ENCODE measurements around the gene TAP1. TPM values are rescaled to one million over a fixed set of nuclear protein-coding genes. Genes with fewer than 3 reads are reported as not detected.
A peak's percentile ranks its signal among the peaks of the same experiment; 100 is the strongest.

The TAP1 gene
- total and polyA plus RNA-seq, 2 donors = 107 to 155 TPM

DNA sequence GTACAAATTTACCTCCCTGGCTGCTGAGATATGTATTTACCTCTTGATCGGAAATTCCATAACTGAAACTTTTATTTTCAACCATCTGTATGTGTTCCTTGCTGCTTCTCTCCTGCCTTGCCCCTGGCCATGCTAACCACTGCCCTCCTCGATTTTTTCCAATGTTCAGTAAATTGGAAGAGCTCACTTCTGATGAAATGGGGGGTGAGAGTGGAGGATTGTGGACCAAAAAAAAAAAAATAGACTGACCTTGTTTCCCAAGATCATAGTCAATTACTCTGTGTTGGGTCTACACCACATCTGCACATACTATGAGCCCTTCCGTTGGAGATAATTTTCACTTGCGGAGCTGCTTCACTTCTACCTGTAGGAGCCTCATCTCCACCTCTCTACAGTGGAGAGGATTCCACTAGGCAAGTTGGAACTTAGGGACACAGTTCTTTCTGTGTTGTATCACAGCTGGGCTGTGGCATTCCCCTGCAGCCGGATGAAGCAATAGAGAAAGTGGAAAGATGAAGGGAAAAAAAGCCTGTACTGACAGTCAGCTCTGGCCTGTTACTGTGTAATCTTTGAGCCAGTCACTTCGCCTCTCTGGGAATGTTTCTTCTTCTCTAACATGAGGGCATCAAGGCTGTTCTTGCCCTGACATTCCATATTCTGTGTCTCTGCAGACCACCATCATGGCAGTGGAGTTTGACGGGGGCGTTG, 2.1 kb upstream of the TAP1 start:
- no peak for DNase-seq (ENCODE audit: low read depth in 6 of 9, low spot score in 9 of 9)
- Histone ChIP-seq H3K4me3 (ENCODE audit: low read length in 2 of 2) (no peak overlapping the region), H3K27ac (ENCODE audit: low read depth in 1 of 2, low read length in 1 of 2) (peak overlapping the region in 1 of 2 donors; percentile 95), H3K9me3 (ENCODE audit: control insufficient read depth in 2 of 2, insufficient read depth in 1 of 2, low read length in 1 of 2) (no peaks in the 10 kb centered on the region), H3K36me3 (ENCODE audit: control insufficient read depth in 2 of 2, insufficient read depth in 2 of 2, low read length in 1 of 2) (peaks cover 28 to 60% of the 10 kb centered on the region in 2 donors), H3K4me1 (ENCODE audit: control insufficient read depth in 2 of 2, insufficient read depth in 2 of 2, low read length in 2 of 2) (peaks cover 16 to 44% of the 10 kb centered on the region in 2 donors), H3K27me3 (ENCODE audit: control insufficient read depth in 2 of 2, insufficient read depth in 1 of 2, low read length in 1 of 2) (peaks cover 0 to 2% of the 10 kb centered on the region in 2 donors)
- WGBS = 92% methylated on average over 8 of the region's 8 CpGs

DNA sequence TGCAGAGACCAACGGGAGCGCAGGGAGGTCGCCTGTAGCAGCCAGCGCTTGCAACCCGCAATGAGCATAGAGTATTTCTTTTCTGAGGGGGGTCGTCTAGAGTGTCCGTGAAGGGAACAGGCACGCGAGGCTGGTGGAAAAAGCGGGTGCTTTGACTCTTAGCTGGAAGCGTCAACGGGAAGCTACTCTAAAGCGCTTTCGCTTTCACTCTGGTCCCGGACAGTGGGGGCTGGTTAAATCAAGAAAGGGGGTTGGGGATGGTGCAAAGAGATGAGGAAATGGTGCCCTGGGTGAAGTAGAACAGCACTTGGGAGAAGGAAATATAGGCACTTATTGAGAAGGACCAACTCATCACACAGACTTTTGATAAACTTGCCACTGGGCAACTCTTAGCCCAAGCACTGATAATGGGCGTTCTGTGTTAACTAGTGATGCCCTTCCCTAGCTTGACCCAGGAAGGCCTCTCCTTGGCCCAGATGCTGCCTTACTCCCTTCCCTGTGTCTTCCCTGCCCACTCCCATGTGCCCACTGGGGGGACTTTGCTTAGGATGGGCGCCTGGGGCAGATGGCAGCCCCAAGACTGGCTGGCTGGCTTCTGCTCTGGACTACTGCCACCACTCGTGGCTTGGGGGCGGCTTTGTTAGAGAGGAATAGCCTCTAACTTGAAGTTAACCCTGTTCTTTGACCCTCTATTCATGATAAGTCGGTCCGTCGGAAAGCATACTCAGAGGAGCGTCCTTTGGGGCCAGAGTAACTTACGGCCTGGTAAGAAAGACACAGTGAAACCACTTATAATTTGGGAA, 1.1 kb upstream of the TAP1 start:
- peak in 6 of 9 donors; percentile 52 to 87 (median 70) for DNase-seq (ENCODE audit: low read depth in 6 of 9, low spot score in 9 of 9)
- H3K27ac ChIP-seq (ENCODE audit: low read depth in 1 of 2, low read length in 1 of 2) = peak overlapping the region; percentile 95 to 96
- peaks cover 0 to 2% of the 10 kb centered on the region in 2 donors for H3K27me3 ChIP-seq (ENCODE audit: control insufficient read depth in 2 of 2, insufficient read depth in 1 of 2, low read length in 1 of 2)
- peak overlapping the region; percentile 83 to 100 for H3K4me3 ChIP-seq (ENCODE audit: low read length in 2 of 2)
- 15% methylated on average over 24 of the region's 24 CpGs for WGBS
- peaks cover 33 to 61% of the 10 kb centered on the region in 2 donors for H3K36me3 ChIP-seq (ENCODE audit: control insufficient read depth in 2 of 2, insufficient read depth in 2 of 2, low read length in 1 of 2)
- H3K9me3 ChIP-seq (ENCODE audit: control insufficient read depth in 2 of 2, insufficient read depth in 1 of 2, low read length in 1 of 2) = no peaks in the 10 kb centered on the region
- peaks cover 16 to 44% of the 10 kb centered on the region in 2 donors for H3K4me1 ChIP-seq (ENCODE audit: control insufficient read depth in 2 of 2, insufficient read depth in 2 of 2, low read length in 2 of 2)

DNA sequence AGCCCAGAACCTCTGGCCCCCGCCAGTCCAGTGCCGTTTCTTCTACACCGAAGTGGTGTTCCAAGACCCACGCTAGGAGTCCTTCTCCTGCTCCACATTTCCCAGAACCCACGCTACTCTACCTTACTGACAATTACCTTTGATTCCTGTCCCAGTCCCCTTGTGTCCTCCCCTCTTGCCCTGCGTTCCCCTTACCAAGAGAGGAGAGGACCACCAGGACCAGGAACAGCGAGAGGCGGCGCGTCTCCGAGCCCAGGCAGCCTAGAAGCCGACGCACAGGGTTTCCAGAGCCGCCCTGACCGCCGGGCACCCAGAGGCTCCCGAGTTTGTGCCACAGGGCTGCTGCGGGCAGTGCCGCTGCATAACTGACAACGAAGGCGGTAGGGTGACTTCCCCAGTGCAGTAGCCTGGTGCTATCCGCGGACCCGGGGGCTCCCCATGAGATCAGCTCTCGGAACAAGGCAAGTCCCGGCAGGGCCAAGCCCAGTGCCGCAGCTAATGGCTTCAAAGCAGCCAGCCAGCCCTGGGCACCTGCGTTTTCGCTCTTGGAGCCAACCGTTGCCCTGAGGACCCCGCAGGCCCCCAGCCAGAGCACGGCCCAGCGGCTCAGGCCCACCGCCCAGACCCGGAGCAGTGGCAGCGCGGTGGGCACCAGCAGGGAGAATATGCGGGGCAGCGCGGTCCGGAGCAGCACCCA, 512 bp downstream of the TAP1 start:
- Histone ChIP-seq H3K36me3 (ENCODE audit: control insufficient read depth in 2 of 2, insufficient read depth in 2 of 2, low read length in 1 of 2) (peaks cover 30 to 58% of the 10 kb centered on the region in 2 donors), H3K4me1 (ENCODE audit: control insufficient read depth in 2 of 2, insufficient read depth in 2 of 2, low read length in 2 of 2) (peaks cover 16 to 44% of the 10 kb centered on the region in 2 donors)

DNA sequence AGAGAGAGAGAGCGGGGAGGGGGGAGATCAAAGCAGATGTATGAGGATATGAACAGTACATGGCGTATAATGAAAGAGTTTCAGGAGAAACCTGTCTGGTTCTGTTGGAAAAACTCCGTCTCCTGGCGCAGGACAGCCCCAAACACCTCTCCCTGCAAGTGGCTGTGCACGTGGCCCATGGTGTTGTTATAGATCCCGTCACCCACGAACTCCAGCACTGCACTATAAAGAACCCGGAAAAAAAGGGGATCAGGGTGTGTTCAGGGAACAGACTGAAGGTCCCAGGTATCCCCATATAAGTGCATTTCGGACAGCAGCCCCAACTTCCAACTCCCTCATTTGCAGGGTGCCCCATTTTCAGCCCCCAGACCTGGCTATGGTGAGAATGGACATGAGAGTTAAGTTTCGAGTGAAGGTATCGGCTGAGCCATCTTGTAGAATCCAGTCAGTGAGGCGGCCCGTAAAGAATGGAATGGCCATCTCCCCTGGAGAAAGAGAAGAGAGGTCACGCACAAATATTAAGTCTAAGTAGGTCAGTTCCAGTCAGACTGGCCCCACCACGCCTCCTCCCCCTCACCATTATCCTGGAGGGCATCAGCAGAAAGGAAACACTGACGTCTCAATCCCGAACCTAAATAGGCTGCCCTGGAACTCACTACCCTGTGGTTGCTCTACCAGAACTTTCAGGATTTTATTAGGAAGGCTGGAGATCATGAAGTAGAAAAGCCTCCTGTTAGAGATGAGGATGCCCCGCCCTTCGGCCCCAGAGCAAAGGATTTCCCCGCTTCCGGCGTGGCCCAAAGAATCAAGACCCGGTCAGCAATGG, 1.3 kb downstream of the TAP1 start:
- 58% methylated on average over 23 of the region's 23 CpGs for WGBS
- peak overlapping the region; percentile 83 to 100 for H3K4me3 ChIP-seq (ENCODE audit: low read length in 2 of 2)
- H3K9me3 ChIP-seq (ENCODE audit: control insufficient read depth in 2 of 2, insufficient read depth in 1 of 2, low read length in 1 of 2) = no peaks in the 10 kb centered on the region
- peaks cover 0 to 2% of the 10 kb centered on the region in 2 donors for H3K27me3 ChIP-seq (ENCODE audit: control insufficient read depth in 2 of 2, insufficient read depth in 1 of 2, low read length in 1 of 2)
- DNase-seq (ENCODE audit: low read depth in 6 of 9, low spot score in 9 of 9) = no peak
- peaks cover 31 to 58% of the 10 kb centered on the region in 2 donors for H3K36me3 ChIP-seq (ENCODE audit: control insufficient read depth in 2 of 2, insufficient read depth in 2 of 2, low read length in 1 of 2)
- H3K4me1 ChIP-seq (ENCODE audit: control insufficient read depth in 2 of 2, insufficient read depth in 2 of 2, low read length in 2 of 2) = peaks cover 18 to 44% of the 10 kb centered on the region in 2 donors
- peak overlapping the region; percentile 95 to 96 for H3K27ac ChIP-seq (ENCODE audit: low read depth in 1 of 2, low read length in 1 of 2)

More for the DNA sequence above, 512 bp downstream of the TAP1 start:
- under 1% methylated on average over 41 of the region's 41 CpGs for WGBS
- peaks cover 0 to 2% of the 10 kb centered on the region in 2 donors for H3K27me3 ChIP-seq (ENCODE audit: control insufficient read depth in 2 of 2, insufficient read depth in 1 of 2, low read length in 1 of 2)
- H3K27ac ChIP-seq (ENCODE audit: low read depth in 1 of 2, low read length in 1 of 2) = peak overlapping the region; percentile 95 to 96
- H3K4me3 ChIP-seq (ENCODE audit: low read length in 2 of 2) = peak overlapping the region; percentile 83 to 100
- H3K9me3 ChIP-seq (ENCODE audit: control insufficient read depth in 2 of 2, insufficient read depth in 1 of 2, low read length in 1 of 2) = no peaks in the 10 kb centered on the region
- peak in 2 of 9 donors; percentile 36 to 62 for DNase-seq (ENCODE audit: low read depth in 6 of 9, low spot score in 9 of 9)

DNA sequence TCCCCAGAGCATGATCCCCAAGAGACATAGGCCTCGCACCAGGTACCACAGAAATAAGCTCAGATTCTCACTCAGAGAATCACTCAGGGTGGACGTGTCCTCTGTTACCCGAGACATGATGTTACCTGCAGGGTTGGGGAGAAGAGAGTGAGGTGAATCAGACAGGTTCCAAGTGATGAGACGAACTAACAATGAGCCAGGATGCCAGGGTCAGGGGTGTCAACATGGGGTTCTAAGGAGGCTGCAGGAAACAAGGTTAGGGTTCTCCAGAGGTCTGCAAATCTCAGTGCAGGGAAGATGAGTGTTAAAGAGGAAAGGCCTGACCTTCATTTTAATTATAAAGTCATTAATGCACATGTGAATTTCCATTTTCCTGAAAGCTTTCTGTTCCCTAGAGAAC, 2.5 kb downstream of the TAP1 start:
- DNase-seq (ENCODE audit: low read depth in 6 of 9, low spot score in 9 of 9) = no peak
- WGBS = 97% methylated on average over 4 of the region's 4 CpGs
- H3K36me3 ChIP-seq (ENCODE audit: control insufficient read depth in 2 of 2, insufficient read depth in 2 of 2, low read length in 1 of 2) = peaks cover 33 to 61% of the 10 kb centered on the region in 2 donors
- peaks cover 0 to 2% of the 10 kb centered on the region in 2 donors for H3K27me3 ChIP-seq (ENCODE audit: control insufficient read depth in 2 of 2, insufficient read depth in 1 of 2, low read length in 1 of 2)
- H3K4me1 ChIP-seq (ENCODE audit: control insufficient read depth in 2 of 2, insufficient read depth in 2 of 2, low read length in 2 of 2) = peaks cover 22 to 53% of the 10 kb centered on the region in 2 donors
- no peak overlapping the region for H3K4me3 ChIP-seq (ENCODE audit: low read length in 2 of 2)
- no peak overlapping the region for H3K27ac ChIP-seq (ENCODE audit: low read depth in 1 of 2, low read length in 1 of 2)
- no peaks in the 10 kb centered on the region for H3K9me3 ChIP-seq (ENCODE audit: control insufficient read depth in 2 of 2, insufficient read depth in 1 of 2, low read length in 1 of 2)

DNA sequence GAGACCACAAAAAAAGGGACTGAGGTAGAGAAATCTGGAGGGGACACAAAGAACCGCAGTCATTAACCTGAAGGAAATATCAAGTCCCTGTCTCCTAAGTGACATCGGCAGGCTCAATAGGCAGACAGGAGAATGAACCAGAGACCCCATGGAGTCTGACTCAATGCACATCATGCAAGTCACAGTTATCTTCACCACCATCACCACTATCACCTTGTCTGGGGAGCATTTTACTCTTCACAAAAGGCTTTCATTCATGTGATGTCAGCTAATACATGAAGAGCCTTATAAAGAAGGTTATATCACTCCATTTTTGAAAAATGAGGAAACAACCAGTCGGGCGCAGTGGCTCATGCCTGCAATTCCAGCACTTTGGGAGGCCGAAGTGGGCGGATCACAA, 4.4 kb downstream of the TAP1 start:
- no peaks in the 10 kb centered on the region for H3K27me3 ChIP-seq (ENCODE audit: control insufficient read depth in 2 of 2, insufficient read depth in 1 of 2, low read length in 1 of 2)
- 79% methylated on average over 6 of the region's 6 CpGs for WGBS
- no peak for DNase-seq (ENCODE audit: low read depth in 6 of 9, low spot score in 9 of 9)
- H3K27ac ChIP-seq (ENCODE audit: low read depth in 1 of 2, low read length in 1 of 2) = no peak overlapping the region
- H3K4me1 ChIP-seq (ENCODE audit: control insufficient read depth in 2 of 2, insufficient read depth in 2 of 2, low read length in 2 of 2) = peaks cover 24 to 49% of the 10 kb centered on the region in 2 donors
- no peaks in the 10 kb centered on the region for H3K9me3 ChIP-seq (ENCODE audit: control insufficient read depth in 2 of 2, insufficient read depth in 1 of 2, low read length in 1 of 2)
- H3K4me3 ChIP-seq (ENCODE audit: low read length in 2 of 2) = no peak overlapping the region
- peaks cover 33 to 62% of the 10 kb centered on the region in 2 donors for H3K36me3 ChIP-seq (ENCODE audit: control insufficient read depth in 2 of 2, insufficient read depth in 2 of 2, low read length in 1 of 2)

DNA sequence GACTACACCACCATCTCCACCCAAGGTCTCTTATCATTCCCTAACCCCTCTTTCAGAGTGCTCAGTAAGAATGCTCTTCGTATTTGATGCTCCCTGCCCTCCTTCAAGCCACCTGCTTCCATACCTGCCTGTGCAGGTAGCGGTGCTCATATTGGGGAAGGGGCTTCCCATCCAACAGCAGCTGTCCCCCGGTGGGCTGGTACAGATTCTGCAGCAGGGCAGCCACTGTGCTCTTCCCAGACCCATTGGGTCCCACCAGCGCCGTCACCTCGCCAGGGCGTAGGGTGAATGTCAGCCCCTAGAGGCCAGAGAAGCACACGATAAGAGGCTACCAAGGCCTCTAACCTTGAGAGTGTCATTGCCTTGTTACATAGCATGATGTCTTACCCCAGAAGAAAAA, 5.7 kb downstream of the TAP1 start:
- peaks cover 26 to 55% of the 10 kb centered on the region in 2 donors for H3K4me1 ChIP-seq (ENCODE audit: control insufficient read depth in 2 of 2, insufficient read depth in 2 of 2, low read length in 2 of 2)
- no peak overlapping the region for H3K4me3 ChIP-seq (ENCODE audit: low read length in 2 of 2)
- peaks cover 33 to 63% of the 10 kb centered on the region in 2 donors for H3K36me3 ChIP-seq (ENCODE audit: control insufficient read depth in 2 of 2, insufficient read depth in 2 of 2, low read length in 1 of 2)
- DNase-seq (ENCODE audit: low read depth in 6 of 9, low spot score in 9 of 9) = no peak
- H3K27me3 ChIP-seq (ENCODE audit: control insufficient read depth in 2 of 2, insufficient read depth in 1 of 2, low read length in 1 of 2) = no peaks in the 10 kb centered on the region
- 99% methylated on average over 8 of the region's 8 CpGs for WGBS
- H3K27ac ChIP-seq (ENCODE audit: low read depth in 1 of 2, low read length in 1 of 2) = no peak overlapping the region
- H3K9me3 ChIP-seq (ENCODE audit: control insufficient read depth in 2 of 2, insufficient read depth in 1 of 2, low read length in 1 of 2) = no peaks in the 10 kb centered on the region

DNA sequence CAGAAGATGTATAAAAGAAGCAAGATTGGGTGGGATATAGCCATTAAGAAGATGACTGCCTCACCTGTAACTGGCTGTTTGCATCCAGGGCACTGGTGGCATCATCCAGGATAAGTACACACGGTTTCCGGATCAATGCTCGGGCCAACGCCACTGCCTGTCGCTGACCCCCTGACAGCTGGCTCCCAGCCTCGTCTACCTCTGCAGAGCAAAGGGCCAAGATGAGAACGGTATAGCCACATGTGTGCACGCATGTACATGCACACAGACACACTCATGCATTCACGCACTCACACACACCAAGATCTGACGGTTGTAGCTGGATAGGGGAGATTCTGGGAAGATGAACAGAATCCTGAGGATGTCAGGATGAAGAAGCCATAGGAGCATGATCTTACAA, 6.5 kb downstream of the TAP1 start:
- H3K9me3 ChIP-seq (ENCODE audit: control insufficient read depth in 2 of 2, insufficient read depth in 1 of 2, low read length in 1 of 2) = no peaks in the 10 kb centered on the region
- no peak for DNase-seq (ENCODE audit: low read depth in 6 of 9, low spot score in 9 of 9)
- H3K27me3 ChIP-seq (ENCODE audit: control insufficient read depth in 2 of 2, insufficient read depth in 1 of 2, low read length in 1 of 2) = no peaks in the 10 kb centered on the region
- H3K4me3 ChIP-seq (ENCODE audit: low read length in 2 of 2) = no peak overlapping the region
- WGBS = 97% methylated on average over 10 of the region's 10 CpGs
- H3K36me3 ChIP-seq (ENCODE audit: control insufficient read depth in 2 of 2, insufficient read depth in 2 of 2, low read length in 1 of 2) = peaks cover 38 to 69% of the 10 kb centered on the region in 2 donors
- H3K27ac ChIP-seq (ENCODE audit: low read depth in 1 of 2, low read length in 1 of 2) = no peak overlapping the region
- H3K4me1 ChIP-seq (ENCODE audit: control insufficient read depth in 2 of 2, insufficient read depth in 2 of 2, low read length in 2 of 2) = peaks cover 26 to 55% of the 10 kb centered on the region in 2 donors

Data from thymus (tissue), 11 donors.